22Rv1 (cell line): ENCODE measurements around the gene RAPGEF4.

Experiments used
- ZFX ChIP-seq: fragments of 450-650 bp; IDR thresholded peaks from 2 replicates; pipeline ENCODE4 v1.6.1; 2017; ENCODE audit warnings: antibody characterized with exemption, borderline replicate concordance
- TF ChIP-seq, protein P1 (sequence below): fragments of 450-650 bp; IDR thresholded peaks from 2 replicates; pipeline ENCODE4 v1.5.1; 2017; ENCODE audit warnings: mild to moderate bottlenecking

DNA sequence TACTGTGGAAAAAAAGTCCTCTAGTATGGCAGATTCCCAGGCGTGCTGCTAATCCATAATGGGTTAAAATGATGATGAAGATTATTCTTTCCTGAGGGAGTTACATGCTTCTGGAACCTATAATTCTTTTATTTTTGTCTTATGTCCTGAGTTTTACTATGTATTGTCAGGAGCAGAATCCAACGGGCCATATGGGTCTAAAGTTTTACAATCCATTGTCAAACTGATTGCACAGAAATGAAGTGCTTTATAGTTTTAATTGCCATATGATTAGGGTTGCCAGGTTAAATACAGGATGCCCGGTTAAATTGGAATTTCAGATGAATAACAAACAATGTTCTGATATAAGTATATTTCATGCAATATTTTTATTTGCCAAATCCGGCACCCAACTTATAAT, 239.1 kb downstream of the RAPGEF4 start:
- TF ChIP-seq, protein P1, sequence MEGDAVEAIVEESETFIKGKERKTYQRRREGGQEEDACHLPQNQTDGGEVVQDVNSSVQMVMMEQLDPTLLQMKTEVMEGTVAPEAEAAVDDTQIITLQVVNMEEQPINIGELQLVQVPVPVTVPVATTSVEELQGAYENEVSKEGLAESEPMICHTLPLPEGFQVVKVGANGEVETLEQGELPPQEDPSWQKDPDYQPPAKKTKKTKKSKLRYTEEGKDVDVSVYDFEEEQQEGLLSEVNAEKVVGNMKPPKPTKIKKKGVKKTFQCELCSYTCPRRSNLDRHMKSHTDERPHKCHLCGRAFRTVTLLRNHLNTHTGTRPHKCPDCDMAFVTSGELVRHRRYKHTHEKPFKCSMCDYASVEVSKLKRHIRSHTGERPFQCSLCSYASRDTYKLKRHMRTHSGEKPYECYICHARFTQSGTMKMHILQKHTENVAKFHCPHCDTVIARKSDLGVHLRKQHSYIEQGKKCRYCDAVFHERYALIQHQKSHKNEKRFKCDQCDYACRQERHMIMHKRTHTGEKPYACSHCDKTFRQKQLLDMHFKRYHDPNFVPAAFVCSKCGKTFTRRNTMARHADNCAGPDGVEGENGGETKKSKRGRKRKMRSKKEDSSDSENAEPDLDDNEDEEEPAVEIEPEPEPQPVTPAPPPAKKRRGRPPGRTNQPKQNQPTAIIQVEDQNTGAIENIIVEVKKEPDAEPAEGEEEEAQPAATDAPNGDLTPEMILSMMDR = no peak
- no peak for TF ChIP-seq ZFX
